A172 (cell line): ENCODE measurements around the gene UNK. TPM values are rescaled to one million over a fixed set of nuclear protein-coding genes. Genes with fewer than 3 reads are reported as not detected.
"Not testable (repeated sequence)": the region's sequence is repeated elsewhere in the genome, so short reads cannot be mapped to it uniquely, and the experiment has no call there.

ENCODE experiments used
- DNase-seq: peaks from one replicate; pipeline ENCODE4 v3.0.0-alpha.2; 2015; ENCODE audit warnings: low spot score
- total RNA-seq: library from RNA; depleted of rRNA; stranded (reverse); fragments of >200 nt; shearing (Covaris generic); gene quantifications from 2 replicates; pipeline ENCODE4 v1.2.3, GENCODE V29; 2014

Gene UNK
- total RNA-seq, 1 experiment from 2014 or later: 52.7 TPM

DNA sequence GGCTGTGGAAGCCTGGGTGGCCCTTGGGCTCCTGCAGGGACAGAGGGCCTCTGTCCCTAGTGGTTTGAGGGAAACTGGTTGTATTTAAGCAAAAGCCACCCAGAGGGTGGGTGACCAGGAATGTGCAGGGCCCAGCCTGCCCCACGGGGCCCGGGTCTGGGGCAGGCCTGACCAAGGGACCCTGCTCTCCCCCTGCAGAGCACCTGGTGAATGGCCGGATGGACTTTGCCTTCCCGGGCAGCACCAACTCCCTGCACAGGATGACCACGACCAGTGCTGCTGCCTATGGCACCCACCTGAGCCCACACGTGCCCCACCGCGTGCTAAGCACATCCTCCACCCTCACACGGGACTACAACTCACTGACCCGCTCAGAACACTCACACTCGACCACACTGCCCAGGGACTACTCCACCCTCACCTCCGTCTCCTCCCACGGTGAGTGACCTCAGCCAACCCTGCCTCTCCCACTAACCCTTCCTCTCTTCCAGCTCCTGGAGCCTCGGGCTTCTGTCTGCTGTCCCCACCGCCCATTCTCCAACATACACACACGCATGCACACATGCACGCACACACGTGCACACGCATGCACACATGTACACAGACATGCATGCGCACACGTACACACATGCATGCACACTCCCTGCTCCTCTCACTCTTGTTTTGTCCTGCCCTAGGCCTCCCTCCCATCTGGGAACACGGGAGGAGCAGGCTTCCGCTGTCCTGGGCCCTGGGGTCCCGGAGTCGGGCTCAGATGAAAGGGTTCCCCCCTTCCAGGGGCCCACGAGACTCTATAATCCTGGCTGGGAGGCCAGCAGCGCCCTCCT, 30.0 kb upstream of the UNK start:
- no peak for DNase-seq

DNA sequence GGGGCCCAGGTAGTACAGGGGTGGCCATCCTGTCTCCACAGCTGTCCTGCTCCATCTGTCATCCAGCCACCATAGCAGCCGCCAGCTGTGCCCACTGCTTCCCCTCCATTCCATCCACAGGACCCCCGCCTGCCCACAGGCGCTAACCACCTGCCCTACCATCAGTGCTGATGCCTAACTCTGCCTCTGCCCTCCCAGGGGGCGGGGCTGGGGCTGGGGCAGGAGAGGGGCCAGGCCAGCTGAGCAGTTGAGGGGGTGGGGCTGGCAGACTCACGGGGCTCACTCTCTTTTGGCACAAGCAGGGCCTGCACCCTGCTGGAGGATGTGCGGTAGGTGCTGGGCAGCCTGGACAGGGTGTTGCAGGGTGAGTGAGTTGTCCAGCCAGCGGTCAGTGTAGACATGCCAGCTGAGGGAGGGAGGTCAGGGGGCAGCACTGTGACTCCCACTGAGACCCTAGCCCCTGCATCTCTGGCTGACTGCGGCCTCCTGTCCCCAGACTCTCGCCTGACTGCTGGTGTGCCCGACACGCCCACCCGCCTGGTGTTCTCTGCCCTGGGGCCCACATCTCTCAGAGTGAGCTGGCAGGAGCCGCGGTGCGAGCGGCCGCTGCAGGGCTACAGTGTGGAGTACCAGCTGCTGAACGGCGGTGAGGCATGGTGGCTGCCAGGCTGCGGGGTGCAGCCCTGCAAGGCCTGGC, 29.3 kb upstream of the UNK start:
- DNase-seq: no peak

DNA sequence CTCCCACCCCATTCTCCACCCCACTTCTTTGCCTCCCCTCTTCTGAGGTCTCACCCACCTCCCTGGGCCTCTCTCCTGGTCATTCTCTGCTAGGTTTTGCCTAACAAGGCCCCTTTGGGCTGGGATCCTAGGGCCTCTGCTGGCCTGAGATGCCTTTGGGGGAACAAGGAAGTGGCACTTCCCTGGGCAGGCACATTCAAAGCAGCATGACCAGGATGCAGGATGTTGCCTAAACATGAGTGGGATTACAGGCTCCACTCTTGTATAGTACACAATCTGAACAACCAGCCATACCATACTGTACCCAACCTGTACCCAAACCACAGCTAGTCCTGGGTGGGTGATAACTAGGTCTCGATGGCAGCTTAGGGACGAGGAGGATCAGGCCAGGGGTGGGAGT, 28.6 kb upstream of the UNK start:
- DNase-seq: no peak

DNA sequence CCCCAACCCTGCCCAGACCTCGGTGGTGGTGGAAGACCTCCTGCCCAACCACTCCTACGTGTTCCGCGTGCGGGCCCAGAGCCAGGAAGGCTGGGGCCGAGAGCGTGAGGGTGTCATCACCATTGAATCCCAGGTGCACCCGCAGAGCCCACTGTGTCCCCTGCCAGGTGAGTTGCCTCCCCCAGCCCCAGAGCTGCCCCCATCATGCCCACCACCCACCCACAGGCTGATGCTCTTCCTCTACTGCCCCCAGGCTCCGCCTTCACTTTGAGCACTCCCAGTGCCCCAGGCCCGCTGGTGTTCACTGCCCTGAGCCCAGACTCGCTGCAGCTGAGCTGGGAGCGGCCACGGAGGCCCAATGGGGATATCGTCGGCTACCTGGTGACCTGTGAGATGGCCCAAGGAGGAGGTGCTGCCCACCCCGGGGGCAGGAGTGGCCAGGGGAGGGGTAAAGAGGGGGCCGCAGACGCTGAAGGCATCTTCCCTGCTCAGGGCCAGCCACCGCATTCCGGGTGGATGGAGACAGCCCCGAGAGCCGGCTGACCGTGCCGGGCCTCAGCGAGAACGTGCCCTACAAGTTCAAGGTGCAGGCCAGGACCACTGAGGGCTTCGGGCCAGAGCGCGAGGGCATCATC, 28.0 kb upstream of the UNK start:
- DNase-seq: no peak

DNA sequence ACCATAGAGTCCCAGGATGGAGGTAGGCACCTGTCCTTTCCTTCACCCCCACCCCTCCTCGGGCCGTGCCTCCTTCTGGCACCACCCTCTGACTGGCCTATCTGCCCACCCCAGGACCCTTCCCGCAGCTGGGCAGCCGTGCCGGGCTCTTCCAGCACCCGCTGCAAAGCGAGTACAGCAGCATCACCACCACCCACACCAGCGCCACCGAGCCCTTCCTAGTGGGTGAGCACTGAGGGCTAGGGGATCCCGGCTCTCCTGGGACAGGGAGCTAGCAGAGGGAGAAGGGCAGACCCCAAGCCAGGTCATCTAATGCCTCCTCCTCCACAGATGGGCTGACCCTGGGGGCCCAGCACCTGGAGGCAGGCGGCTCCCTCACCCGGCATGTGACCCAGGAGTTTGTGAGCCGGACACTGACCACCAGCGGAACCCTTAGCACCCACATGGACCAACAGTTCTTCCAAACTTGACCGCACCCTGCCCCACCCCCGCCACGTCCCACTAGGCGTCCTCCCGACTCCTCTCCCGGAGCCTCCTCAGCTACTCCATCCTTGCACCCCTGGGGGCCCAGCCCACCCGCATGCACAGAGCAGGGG, 27.4 kb upstream of the UNK start:
- DNase-seq: no peak

DNA sequence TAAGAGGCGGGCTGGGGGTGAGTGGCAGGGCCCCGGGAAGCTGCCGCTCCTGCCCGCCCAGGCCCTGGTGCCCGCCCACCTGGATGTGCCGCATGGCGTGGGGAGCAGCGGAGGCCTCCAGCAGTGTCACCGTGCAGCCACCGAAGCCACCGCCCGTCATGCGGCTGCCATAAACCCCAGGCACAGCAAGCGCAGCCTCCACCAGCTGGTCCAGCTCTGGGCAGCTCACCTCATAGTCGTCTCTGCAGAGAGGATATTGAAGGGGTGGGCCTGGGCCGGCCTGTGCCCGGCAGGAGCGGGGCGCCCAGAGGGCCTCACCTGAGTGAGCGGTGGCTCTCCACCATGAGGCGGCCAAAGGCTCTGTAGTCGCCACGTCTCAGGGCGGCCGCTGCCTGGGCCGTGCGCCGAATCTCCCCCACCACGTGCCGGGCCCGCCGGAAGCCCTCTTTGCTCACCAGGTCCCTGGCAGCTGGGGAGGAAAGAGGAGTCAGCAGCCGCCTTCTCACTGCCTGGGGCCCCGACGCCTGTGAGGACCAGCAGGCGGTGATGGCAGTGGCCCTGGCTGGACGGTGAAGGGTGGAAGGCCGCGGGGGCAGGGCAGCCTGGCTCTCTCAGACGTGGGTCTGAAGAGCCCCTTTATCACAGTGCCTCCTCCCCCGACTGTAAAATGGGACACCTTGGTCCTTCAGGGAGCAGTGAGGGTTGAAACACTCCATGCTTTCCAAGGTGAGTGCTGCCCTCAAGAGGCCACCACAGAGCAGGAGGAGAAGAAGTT, 26.3 kb upstream of the UNK start:
- no peak for DNase-seq

DNA sequence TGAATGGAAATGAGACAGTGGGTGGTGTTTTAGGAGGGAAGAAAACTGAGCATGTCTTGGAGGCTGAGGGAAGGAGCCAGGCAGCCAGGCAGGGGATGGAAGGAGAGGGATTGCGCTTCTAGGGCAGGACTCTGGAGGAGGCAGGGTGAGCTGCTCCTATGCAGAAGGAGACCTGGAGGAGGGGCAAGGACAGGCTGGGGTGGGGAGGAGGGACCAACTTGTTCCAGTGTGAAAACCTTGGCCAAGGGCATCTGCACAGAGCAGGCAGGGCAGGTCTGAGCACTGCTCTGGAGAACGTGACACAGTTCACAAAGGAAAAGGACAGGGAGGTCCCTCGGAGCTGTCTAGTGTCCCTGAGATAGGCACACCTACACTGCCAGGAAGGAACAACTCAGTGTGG, 25.1 kb upstream of the UNK start:
- DNase-seq: no peak

DNA sequence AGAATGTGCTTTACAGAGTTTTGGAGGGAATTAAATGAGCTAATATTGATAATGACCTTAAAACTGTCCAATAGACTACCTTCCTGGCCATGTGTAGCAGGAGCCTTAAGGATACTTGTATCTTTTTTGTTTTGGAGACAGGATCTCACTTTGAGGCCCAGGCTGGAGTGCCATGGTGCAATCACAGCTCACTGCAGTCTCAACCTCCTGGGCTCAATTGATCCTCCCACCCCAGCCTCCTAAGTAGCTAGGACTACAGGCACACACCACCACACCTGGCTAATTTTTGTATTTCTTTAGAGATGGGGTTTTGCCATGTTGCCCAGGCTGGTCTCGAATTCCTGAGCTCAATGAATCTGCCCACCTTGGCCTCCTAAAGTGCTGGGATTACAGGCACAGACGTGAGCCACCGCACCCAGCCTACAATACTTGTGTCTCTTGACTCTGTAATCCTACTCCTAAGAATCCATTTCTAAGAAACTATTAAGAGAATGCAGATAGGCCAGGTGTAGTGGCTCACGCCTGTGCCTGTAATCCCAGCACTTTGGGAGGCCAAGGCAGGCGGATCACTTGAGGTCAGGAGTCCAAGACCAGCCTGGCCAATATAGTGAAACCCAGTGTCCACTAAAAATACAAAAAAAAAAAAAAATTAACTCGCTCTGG, 24.5 kb upstream of the UNK start:
- not testable (repeated sequence) for DNase-seq

DNA sequence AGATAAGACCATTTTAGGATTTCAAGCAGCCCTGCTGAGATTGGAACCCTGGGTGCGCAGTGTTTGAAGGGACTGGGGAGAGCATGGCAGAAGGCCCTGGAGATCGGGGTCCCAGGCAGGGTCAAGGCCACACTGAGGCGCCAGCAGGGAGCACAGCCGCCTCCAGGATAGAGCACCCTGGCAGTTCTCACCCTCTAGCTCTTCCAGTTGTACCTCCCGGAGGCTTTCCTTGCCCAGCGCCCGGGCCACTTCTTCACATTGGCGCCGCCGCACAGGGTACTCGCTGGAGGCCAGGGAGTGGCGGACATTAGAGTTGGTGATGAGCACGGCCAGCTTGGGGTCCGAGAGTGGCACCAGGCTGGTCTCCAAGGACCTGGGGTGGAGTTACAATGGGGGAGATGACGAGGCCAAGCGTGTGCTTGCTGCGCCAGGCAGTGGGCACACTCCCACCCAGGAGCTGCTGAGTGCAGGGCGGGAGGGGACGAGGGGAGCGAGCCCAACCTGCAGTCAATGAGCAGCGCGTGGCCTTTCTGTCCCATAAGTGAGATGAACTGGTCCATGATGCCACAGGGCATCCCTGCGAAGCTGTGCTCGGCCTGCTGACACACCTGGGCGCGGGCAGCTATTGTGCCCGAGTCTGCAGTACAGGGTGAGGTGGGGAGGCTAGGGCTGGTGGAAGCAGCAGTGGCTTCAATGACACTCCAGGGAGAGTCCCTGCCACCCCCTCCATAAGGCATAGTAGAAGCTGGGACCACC, 21.9 kb upstream of the UNK start:
- DNase-seq: no peak

DNA sequence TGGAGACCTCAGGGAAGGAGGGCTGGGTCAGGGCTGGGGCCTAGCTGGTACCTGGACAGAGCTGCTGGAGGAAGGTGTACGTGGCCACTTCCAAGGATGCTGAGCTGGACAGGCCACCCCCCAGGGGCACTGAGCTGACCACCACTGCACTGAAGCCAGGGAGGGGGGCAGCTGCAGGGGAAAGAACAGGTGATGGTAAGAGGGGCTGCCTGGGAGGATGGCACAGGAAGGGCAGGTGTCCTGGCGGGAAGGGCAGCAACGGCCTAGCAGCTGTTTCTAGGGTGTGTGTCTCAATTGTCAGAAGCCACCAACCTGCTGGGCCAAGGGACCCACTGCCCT, 21.4 kb upstream of the UNK start:
- DNase-seq: no peak

DNA sequence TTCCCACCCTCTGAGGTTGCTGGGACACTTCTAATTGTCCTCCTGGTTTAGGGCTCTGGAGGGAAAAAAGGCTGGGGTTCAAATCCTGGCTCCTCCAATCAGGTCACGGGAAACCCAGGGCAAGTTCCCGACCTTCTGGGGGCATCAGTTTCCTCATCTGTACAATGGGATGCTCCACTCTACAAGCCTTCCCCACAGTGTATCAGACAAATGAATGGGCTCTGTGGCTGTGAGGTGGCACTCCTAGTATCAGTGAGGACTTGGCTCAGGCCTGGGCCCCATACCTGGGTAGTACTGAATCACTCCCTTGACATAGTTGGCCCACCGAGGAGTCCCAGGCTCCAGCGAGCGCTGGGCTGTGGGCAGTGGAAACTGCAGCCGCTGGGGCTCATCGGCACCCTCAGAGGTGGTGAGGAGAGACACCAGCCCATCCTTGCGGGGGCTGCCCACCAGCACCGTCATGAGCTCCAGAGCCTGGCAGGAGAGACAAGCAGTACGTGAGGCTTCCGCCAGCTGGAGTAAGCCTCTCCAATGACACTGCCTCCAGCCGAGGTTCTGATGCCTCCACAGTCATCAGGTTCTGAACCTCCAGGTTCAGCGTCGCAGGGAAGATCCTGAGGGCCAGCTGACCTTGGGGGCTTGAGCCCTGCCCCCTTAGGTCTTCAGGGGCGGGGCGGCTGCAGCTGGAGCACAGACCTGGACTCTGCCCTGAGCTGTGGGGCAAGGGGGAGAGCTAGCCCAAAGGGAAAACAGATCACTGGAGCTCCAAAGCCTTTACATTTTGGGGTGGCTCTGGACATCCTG, 20.8 kb upstream of the UNK start:
- no peak for DNase-seq

DNA sequence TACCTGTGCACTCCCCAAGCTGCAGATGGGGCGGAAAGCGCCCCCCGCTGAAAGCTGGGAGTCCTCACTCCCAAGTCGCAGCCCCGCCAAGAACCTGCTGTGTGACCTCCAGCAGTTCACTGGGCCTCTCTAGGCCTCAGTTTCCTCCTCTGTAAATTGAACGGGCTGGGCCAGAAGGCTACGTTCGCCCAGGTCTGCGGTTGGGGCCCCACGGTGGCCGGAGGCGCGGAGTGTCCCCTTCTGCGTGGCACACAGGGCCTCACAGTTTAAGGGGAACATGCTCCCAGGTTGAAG, 20.2 kb upstream of the UNK start:
- DNase-seq: no peak

DNA sequence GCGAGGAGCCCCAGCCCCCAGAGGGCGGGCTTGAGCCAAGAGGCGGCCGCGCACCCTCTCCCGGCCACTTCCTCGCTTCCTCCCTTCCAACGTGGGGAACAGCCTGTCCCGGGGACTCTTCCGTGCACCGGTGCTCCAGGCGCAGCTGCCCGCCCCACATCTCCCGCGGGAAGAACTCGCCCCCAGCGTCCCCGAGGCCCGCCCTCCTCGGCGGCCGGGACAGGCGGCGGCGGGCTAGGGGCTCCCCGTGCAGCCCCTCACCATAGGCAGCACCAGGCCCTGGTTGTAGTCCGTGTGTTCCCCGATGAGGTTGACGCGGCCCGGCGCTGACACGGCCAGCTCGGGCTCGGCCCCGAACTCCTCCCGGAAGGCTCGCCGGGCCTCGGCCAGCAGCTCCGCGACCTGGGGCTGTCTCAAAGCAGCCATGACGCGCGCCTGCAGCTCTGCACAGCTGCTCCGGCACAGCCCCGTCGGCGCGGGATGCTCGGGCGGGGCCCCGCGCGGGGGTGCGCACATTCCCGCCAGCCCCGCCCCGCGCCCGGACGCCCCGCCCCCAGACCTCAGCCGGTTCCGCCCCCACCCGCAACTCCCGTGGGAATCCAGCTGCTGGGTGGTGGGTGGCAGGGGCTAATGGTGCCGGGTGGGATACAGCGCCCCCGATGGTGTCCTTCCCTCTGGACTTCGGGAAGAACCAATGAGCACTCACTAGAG, 19.7 kb upstream of the UNK start, which contains the start of gene GALK1:
TSS of gene GALK1 (minus strand) at position 482 of the 711 bp plus-strand sequence. CDS start at position 426, 56 bp downstream.
- DNase-seq: peak; percentile 76

DNA sequence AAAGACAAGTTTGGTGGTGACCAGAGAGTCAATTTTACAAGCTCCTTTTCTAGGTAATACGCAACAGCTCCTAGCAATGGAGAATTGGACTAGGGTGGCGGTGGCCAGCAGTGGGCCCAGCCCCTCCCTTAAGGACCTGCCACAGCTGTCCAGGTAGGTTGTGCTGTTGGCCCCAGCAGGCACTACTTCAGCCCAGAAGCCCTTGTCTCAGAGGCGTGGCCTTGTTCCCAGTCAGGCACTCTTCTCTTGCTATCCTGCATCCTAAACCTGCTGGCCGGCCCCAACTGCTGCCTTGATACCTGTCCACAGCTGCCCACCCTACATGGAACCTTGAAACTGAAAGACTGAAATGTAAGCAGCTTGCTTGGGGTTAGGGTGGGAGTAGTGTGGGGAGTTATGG, 18.6 kb upstream of the UNK start:
- no peak for DNase-seq

DNA sequence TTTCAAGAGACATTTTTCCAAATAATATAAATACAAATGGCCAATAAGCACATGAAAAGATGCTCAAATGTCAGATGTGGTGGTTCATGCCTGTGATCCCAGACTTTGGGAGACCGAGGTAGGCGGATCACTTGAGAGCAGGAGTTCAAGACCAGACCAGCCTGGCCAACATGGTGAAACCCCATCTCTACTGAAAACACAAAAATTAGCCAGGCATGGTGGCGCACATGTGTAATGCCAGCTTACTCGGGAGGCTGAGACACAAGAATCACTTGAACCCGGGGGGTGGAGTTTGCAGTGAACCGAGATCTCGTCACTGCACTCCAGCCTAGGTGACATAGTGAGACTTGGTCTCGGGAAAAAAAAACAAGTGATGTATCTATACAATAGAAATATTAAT, 16.7 kb upstream of the UNK start:
- DNase-seq: no peak

DNA sequence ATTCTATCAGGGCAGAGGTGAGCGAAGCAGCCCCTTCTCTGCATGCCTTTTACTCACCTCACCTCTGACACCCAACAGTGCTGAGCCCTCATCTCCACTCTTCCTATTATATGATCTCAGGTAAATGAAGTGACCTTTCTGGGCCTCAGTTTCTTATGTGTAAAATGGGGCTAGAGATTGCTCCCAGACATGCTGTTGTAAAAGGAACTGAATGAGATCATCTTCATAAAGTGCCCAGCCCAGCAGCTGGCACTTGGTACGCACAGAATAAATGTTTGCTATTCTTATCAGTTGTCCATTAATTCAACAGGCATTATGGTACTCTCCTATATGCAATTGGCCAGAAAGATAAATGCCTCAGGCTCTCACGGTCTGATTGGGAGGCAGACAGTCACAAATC, 15.1 kb upstream of the UNK start:
- DNase-seq: no peak

DNA sequence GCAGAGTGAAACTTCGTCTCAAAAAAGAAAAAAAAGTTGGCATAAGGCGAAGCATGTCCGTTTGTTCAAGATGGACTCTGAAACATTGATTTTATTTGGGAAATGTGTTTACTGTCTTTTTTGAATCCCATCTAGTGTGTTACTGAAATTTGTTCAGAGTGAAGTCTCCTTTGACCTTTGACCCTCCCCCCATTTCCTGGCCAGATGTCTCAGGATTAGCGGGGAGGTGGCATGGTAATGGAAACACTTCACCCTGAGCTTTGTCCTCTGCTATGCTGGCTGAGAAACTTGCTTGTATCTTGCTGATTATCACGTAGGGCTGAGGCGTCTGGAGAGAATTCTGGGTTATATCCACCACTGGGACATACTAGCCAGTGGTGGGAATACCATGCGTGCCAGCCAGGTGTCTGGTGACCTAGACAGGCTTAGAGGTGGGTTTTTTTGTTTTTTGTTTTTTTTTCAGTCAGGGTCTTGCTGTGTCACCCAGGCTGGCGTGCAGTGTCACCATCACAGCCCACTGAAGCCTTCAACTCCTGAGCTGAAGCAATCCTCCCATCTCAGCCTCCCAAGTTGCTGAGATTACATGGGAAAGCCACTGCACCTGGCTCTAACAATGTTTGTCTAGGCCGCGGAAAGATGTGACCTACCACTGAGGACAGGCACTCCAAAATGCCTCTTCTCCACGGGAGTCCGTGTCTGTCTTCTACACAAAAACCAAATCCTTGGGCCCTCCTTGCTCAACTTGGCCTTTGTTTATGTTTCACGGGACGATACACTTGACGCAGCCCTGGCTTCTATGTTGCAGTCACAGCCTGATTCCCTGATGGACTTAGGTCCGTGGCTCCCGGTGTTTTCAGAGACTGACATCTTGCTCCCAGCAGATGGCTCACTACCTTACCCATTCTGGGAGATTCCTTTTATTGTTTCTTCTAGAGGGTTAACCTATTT, 13.0 kb upstream of the UNK start:
- DNase-seq: no peak
